TTC549 (cell line): ENCODE data around the gene ATP5IF1.

ENCODE experiments used
- FAIRE-seq: peaks from 2 replicates; lab custom pipeline; 2012; peaks lifted over from hg19 to GRCh38; lab: Jason Lieb, UNC

The ATP5IF1 gene

DNA sequence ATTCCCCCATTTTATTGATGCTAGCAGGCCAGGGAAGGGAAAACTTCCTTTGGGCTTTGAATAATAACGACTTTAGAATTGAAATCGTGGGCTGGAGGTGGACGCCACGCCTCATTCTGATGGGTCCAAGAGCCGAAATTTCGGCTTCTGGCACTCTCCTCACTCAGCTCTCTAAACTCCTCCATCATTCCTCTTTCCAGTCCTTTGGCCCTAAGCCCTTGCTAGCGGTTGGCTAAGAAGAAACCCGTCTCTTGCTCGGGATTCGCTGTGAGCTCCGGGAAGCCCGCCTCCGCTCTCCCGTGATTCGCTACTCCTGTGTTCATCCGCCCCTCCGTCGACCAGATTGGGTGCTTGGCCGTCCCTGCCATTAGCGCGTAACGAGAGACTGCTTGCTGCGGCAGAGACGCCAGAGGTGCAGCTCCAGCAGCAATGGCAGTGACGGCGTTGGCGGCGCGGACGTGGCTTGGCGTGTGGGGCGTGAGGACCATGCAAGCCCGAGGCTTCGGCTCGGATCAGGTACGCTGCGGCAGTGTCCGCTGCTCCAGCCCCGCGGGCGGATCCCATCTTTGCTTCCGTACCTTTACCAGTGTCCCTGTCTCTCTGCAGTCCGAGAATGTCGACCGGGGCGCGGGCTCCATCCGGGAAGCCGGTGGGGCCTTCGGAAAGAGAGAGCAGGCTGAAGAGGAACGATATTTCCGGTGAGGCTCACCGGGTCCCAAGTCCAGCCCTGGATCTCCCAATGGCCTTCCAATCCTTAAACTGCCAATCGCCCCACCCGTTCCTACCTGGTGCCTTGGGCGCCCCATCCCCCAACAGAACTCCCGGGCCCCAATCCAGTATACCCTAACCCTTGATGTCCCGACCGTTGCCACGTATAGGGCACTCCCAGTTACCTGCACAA is at the start of gene ATP5IF1:
ATP5IF1 (plus strand) TSS at position 370 of the 901 bp plus-strand sequence; CDS start at position 430, 60 bp downstream.
- FAIRE-seq: peak; percentile 91

DNA sequence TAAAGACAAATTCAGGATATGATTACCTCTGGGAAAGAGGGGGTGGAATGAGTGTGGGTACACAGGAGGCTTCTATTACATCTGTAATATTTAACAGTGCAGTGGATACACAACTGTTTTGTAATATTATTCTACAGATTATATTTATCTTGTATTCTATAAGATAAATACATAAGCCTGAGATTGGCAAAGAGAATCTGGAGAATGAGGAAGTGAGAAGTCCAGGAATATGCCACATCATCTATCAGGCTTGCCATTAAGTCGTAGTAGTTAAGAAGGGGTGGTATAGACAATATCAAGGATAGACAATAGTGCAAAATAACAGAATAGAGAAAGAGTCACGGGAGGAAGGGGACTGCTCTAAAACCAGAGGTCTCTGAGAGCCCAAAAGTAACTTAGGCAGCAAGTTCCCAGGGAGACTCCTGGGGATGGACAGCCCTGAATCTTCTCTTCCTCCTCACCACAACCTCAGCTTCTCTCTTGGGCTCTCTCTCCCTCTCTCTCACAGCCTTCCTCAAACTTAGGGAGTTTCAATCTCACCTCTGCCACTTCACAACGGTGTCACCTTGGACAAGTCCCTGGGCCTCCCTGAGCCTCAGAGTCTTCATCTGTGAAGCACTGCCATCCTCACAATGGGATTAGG is 45.5 kb upstream of the ATP5IF1 start:
- no peak for FAIRE-seq

GRCh38 chr1:28190996-28191645 is 44.8 kb upstream of the ATP5IF1 start:
- FAIRE-seq: no peak

DNA sequence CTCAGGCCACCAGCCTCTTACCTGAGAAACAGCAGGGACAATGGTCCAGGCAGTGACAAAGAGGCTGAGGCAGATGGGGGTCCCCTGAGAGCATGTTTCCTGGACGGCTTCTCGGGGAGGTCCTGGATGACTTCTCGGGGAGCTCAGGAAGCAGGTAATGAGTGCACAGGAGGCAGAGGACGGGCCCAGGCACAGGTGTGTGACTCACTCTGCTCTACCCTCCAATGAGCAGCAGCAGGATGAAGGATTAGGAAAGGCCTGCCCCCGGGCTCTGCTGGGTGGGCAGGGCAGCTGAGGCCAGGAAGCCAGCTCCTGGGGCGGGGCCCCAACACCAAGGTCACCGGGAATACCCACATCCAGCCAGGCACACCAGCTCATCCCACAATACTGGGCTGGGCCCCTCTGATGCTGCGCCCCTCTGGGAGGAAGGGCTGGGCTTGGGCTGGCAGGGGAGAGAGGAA is 42.2 kb upstream of the ATP5IF1 start:
- FAIRE-seq: no peak

DNA sequence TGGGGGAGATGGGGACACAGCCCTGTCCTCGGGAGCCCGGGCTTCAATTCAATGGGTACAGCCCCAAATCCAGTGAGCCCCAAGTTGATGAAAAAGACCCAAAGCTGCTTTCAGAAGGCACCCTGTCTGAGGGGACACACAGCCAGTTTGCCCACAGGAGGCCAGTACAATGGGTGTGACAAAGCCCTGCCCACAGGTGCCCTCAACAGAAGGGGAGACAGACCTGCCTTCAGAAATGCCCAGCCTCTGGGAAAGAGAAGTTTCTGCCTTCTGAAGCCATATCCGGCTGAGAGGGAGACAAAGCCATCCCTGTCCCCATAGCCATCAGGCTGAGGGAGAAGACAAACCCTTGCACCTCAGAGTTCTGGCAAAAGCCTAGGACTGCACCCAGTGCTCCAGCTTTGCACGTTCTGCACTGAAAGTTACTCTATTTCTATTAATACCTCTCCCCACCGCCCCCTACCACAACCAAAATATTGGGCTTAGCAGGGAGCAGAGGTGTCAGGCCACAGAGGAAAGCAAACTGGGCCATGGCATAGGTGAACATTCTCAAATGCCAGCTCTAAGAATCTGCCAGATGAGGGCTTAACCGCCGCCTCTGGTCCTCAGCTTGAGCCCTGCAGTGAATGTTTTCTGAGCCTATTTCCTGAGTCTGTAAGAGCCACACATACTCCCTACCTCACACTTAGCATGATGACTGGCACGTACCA is 41.4 kb upstream of the ATP5IF1 start:
- FAIRE-seq: no peak

- FAIRE-seq: no peak
Measured at GRCh38 chr1:28195780-28196179, 40.1 kb upstream of the ATP5IF1 start.

DNA sequence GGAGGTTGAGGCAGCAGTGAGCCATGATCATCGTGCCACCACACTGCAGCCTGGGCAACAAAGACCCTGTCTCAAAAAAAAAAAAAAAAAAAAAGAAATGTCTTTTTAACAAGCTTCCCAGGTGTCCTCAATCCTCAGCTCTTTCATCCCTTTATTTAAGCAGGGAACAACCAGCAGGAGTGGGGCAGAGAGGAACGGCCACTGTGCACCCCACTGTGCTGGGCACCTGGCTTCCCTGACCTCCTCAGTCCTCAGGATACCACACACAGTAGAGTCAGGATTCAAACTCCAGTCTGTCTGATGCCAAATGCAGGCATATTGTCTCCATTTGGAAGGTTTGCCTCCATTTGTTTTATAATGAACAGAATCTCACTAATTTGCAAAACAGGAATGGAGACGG is 39.6 kb upstream of the ATP5IF1 start:
- FAIRE-seq: no peak

DNA sequence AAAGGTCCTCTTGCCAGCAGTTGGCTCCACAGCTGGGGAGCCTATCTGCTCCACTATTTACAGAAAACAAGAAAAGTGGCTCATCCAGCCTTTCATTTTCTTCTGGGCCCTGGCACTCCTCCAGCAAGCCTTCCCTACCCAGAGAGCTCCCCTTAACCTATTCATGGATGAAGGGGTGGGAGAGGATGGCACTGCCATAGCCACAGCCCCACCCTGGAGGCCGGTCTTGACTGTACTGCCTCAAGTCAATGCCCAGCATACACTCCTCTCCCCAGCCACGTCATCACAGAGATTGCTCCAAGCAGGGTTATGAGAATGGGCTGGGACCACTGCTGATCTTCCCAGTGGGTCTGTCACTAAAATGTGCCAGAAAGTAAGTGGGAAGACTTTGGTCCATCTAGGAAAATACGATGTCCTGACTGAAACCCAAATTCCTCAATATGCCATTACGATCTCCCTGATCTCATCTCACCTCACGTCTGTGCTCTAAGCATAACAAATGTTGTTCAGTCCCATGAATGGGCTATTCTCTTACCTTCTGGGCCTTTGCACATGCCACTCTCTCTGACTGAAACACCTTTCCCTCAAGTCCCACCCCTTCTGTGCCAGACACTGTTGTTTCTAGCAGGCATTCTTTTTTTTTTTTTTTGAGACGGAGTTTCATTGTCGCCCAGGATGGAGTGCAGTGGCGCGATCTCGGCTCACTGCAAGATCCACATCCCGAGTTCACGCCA is 38.1 kb upstream of the ATP5IF1 start:
- no peak for FAIRE-seq

GRCh38 chr1:28199328-28200233 is 36.3 kb upstream of the ATP5IF1 start:
- no peak for FAIRE-seq

DNA sequence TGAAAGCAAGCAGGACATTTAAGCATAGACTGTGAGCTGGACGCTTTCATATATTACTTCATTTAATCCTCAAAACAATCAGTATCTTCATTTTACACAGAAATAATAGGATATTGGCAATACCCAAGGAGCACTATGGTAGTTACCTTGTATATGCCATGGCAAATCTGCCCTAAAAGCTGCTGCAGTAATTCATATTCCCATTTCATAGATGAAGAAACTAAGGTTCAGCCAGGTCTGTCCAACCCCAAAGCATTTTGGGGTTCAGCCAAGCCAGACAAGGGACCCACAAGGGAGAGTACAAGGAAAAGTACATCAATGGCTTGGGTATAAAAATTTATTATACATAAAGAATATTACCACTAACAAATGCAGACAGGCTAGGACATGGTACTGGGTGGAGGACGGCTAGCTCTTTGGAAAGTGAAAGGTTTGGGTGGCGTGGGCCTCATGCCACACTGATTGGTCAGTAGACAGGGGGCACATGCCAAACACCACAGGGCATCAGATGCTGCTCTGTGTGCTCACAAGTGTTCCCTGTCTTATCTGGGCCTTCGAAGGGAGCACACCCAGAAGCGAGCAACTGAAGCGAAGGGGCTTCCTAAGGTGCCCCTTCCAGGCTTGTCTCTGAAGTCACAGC is 35.6 kb upstream of the ATP5IF1 start:
- no peak for FAIRE-seq

- FAIRE-seq: no peak
Measured at GRCh38 chr1:28205243-28205642, 30.7 kb upstream of the ATP5IF1 start.

- FAIRE-seq: peak; percentile 76
Measured at GRCh38 chr1:28208818-28209441, 27.0 kb upstream of the ATP5IF1 start.

- FAIRE-seq: no peak
Measured at GRCh38 chr1:28209700-28210099, 26.2 kb upstream of the ATP5IF1 start.

- FAIRE-seq: peak; percentile 26
Measured at GRCh38 chr1:28213315-28213714, 22.6 kb upstream of the ATP5IF1 start.

- no peak for FAIRE-seq
Measured at GRCh38 chr1:28229089-28229488, 6.8 kb upstream of the ATP5IF1 start.

DNA sequence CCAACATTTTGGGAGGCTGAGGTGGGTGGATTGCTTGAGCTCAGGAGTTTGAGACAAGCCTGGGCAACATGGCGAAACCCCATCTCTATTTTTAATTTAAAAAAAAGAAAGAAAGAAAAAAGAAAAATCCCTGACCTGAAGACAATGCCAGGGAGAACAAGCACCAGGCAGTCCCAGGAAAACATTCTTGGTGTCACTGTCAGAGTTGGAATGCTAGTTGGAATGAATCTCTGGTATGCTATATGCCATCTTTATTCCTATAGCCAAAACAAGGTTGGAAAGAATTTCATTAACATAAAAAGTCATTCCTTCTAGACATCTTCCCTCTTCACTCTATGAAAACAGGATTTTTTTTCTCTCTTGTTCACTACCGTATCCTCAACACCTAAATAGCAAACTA is 5.9 kb upstream of the ATP5IF1 start:
- no peak for FAIRE-seq

- peak; percentile 68 for FAIRE-seq
Measured at GRCh38 chr1:28232558-28233263, 3.2 kb upstream of the ATP5IF1 start, which contains the start of gene DNAJC8. Gene DNAJC8, minus strand, starts transcription at chr1:28233029. Its CDS starts 31 bp downstream, at chr1:28232998.

DNA sequence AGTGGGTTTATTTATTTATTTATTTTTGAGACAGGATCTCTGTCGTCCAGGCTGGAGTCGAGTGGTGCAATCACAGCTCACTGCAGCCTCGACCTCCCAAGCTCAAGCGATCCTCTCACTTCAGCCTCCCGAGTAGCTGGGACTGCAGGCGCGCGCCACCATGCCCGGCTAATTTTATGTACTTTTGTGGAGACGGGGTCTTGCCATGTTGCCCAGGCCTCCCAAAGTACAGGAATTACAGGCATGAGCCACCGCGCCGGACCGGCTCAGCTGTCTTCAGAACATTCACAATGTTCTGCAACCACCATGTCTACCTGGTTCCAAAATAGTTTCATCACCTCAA is 2.7 kb upstream of the ATP5IF1 start:
- FAIRE-seq: no peak
